GM21423 (cell line): Measurements from ENCODE around the gene TMEM207.

Experiments used
- ATAC-seq: cut with Tn5 transposase; IDR thresholded peaks from one replicate; pipeline ENCODE4 v1.9.1; 2021; ENCODE audit warnings: mild to moderate bottlenecking, moderate library complexity; ENCODE audit not compliant: unreplicated experiment

TMEM207 gene

GRCh38 chr3:190444576-190445145 is 5.0 kb downstream of the TMEM207 start:
- no peak for ATAC-seq

GRCh38 chr3:190444006-190444405 is 5.7 kb downstream of the TMEM207 start:
- no peak for ATAC-seq

- ATAC-seq, result no peak
Observed at GRCh38 chr3:190443257-190443656, 6.4 kb downstream of the TMEM207 start.

- no peak for ATAC-seq
Observed at GRCh38 chr3:190442240-190442639, 7.5 kb downstream of the TMEM207 start.

- ATAC-seq, result no peak
Observed at GRCh38 chr3:190436331-190436730, 13.4 kb downstream of the TMEM207 start.

GRCh38 chr3:190435618-190436017 is 14.1 kb downstream of the TMEM207 start:
- ATAC-seq, result no peak

- ATAC-seq, result no peak
Observed at GRCh38 chr3:190433626-190434025, 16.1 kb downstream of the TMEM207 start.

- ATAC-seq, result no peak
Observed at GRCh38 chr3:190432216-190432615, 17.5 kb downstream of the TMEM207 start.

- ATAC-seq, result no peak
Observed at GRCh38 chr3:190430906-190431305, 18.8 kb downstream of the TMEM207 start.

GRCh38 chr3:190429681-190430080 is 20.0 kb downstream of the TMEM207 start:
- no peak for ATAC-seq

- ATAC-seq, result no peak
Observed at GRCh38 chr3:190426806-190427507, 22.7 kb downstream of the TMEM207 start.

- ATAC-seq, result no peak
Observed at GRCh38 chr3:190425833-190426232, 23.9 kb downstream of the TMEM207 start.

- ATAC-seq, result peak; percentile 74
Observed at GRCh38 chr3:190424478-190425439, 24.9 kb downstream of the TMEM207 start.

- no peak for ATAC-seq
Observed at GRCh38 chr3:190424108-190424477, 25.6 kb downstream of the TMEM207 start.

GRCh38 chr3:190414297-190414696 is 35.4 kb downstream of the TMEM207 start:
- ATAC-seq, result no peak

- no peak for ATAC-seq
Observed at GRCh38 chr3:190404715-190405114, 45.0 kb downstream of the TMEM207 start.

GRCh38 chr3:190401963-190402362 is 47.7 kb downstream of the TMEM207 start:
- ATAC-seq, result no peak

- no peak for ATAC-seq
Observed at GRCh38 chr3:190399677-190400076, 50.0 kb downstream of the TMEM207 start.

GRCh38 chr3:190397889-190398288 is 51.8 kb downstream of the TMEM207 start:
- ATAC-seq, result no peak

- no peak for ATAC-seq
Observed at GRCh38 chr3:190396001-190396400, 53.7 kb downstream of the TMEM207 start.

- no peak for ATAC-seq
Observed at GRCh38 chr3:190388703-190389102, 61.0 kb downstream of the TMEM207 start.
